GM12878 (cell line): ENCODE data around the gene NIPAL3. TPM values are rescaled to one million over a fixed set of nuclear protein-coding genes. Genes with fewer than 3 reads are reported as not detected.

Source experiments
- ATAC-seq: fragments of 200-7000 bp; cut with Tn5 transposase; 3 replicates; pipeline ENCODE4 v1.9.1; 2020; ENCODE audit warnings: mild to moderate bottlenecking, moderate library complexity
- BruUV-seq: library from RNA; stranded (reverse); fragments of 400-500 nt; replicated peaks from 2 replicates; lab custom pipeline; 2021; lab: Mats Ljungman, UMichigan
- CTCF ChIA-PET: fragments of 300-600 bp; sonication (Branson Sonifier 250); formaldehyde crosslinking; extraction: SDS; loops from one replicate; lab custom pipeline; 2021; ENCODE audit warnings: inconsistent platforms; lab: Yijun Ruan, JAX
- POLR2A ChIA-PET: fragments of 350-600 bp; formaldehyde crosslinking; extraction: SDS; loops from one replicate; lab custom pipeline; 2021; ENCODE audit warnings: inconsistent platforms; lab: Charles Lee
- RAD21 ChIA-PET: fragments of 300-600 bp; sonication (Branson Sonifier 250); formaldehyde crosslinking; loops from one replicate; lab custom pipeline; 2023; ENCODE audit warnings: antibody characterized with exemption; ENCODE audit not compliant: unreplicated experiment; lab: Charles Lee
- SMC1A ChIA-PET: fragments of 300-600 bp; sonication (Branson Sonifier 250); formaldehyde crosslinking; loops from one replicate; lab custom pipeline; 2023; ENCODE audit not compliant: unreplicated experiment, uncharacterized antibody; lab: Charles Lee
- DNase-seq: peaks from one replicate; pipeline ENCODE4 v3.0.0-alpha.2; 2011; ENCODE audit warnings: low read depth, low spot score
- FAIRE-seq: peaks from 3 replicates; lab custom pipeline; 2011; peaks lifted over from hg19 to GRCh38; lab: Jason Lieb, UNC
- H2AFZ ChIP-seq: 2 replicates; pipeline ENCODE4 v1.6.0; 2011; ENCODE audit warnings: low read depth, low read length, control low read depth; ENCODE audit not compliant: control insufficient read depth
- H3K27ac ChIP-seq: 2 replicates; pipeline ENCODE4 v1.5.1; 2011; ENCODE audit warnings: control low read depth; ENCODE audit not compliant: control insufficient read depth, insufficient read depth
- H3K27me3 ChIP-seq, 2 experiments: replicated peaks in 1 of 2; 2 replicates each; pipeline versions ENCODE4 v1.6.0 to v1.6.1; 2011; ENCODE audit warnings: low read length in 1 of 2; ENCODE audit not compliant: control insufficient read depth in 2 of 2, insufficient read depth in 2 of 2
- H3K36me3 ChIP-seq, 2 experiments: 2 replicates each; pipeline ENCODE4 v1.5.1; 2011; ENCODE audit warnings: low read length in 1 of 2; ENCODE audit not compliant: control insufficient read depth in 2 of 2, insufficient read depth in 2 of 2
- H3K4me1 ChIP-seq: 2 replicates; pipeline ENCODE4 v1.6.1; 2011; ENCODE audit warnings: mild to moderate bottlenecking, low read length, moderate library complexity, mixed read lengths; ENCODE audit not compliant: control insufficient read depth, insufficient read depth
- H3K4me2 ChIP-seq: 2 replicates; pipeline ENCODE4 v1.6.0; 2011; ENCODE audit warnings: control low read depth; ENCODE audit not compliant: control insufficient read depth, insufficient read depth
- H3K4me3 ChIP-seq: fragments of 200-600 bp; sonication (generic); 2 replicates; pipeline ENCODE4 v1.5.1; 2016
- H3K79me2 ChIP-seq: 2 replicates; pipeline ENCODE4 v1.6.0; 2011; ENCODE audit warnings: low read length; ENCODE audit not compliant: control insufficient read depth, insufficient read depth
- H3K9ac ChIP-seq: 2 replicates; pipeline ENCODE4 v1.8.0; 2011; ENCODE audit warnings: low read length, control low read depth, mixed read lengths; ENCODE audit not compliant: control insufficient read depth, insufficient read depth
- H3K9me3 ChIP-seq: replicated peaks from 3 replicates; pipeline ENCODE4 v1.5.1; 2011; ENCODE audit warnings: mild to moderate bottlenecking, low read length; ENCODE audit not compliant: control insufficient read depth, insufficient read depth
- H4K20me1 ChIP-seq: 2 replicates; pipeline ENCODE4 v1.6.0; 2011; ENCODE audit not compliant: control insufficient read depth, insufficient read depth
- HCFC1 ChIP-seq: fragments of 150-350 bp; IDR thresholded peaks from 2 replicates; pipeline ENCODE4 v1.6.1; 2014; ENCODE audit warnings: low read length
- HDGF ChIP-seq: fragments of 450-650 bp; IDR thresholded peaks from 2 replicates; pipeline ENCODE4 v1.6.1; 2016; ENCODE audit warnings: antibody characterized with exemption
- MYB ChIP-seq: fragments of 150-350 bp; IDR thresholded peaks from 2 replicates; pipeline ENCODE4 v1.6.1; 2014; ENCODE audit warnings: mild to moderate bottlenecking, low read depth, low read length, borderline replicate concordance
- NFYA ChIP-seq: IDR thresholded peaks from 2 replicates; pipeline ENCODE4 v1.6.1; 2011; ENCODE audit warnings: low read depth, mild to moderate bottlenecking, low read length, improper control_type of control experiment, borderline replicate concordance
- PML ChIP-seq: IDR thresholded peaks from 2 replicates; pipeline ENCODE4 v1.6.1; 2012; ENCODE audit warnings: low read length, inconsistent platforms
- STAT1 ChIP-seq: fragments of 450-650 bp; conservative IDR thresholded peaks from 2 replicates; pipeline ENCODE4 v1.6.1; 2014; ENCODE audit warnings: antibody characterized with exemption, mild to moderate bottlenecking
- STAT3 ChIP-seq: IDR thresholded peaks from 2 replicates; pipeline ENCODE4 v1.6.1; 2011; ENCODE audit warnings: low read depth, low read length, improper control_type of control experiment
- SUPT20H ChIP-seq: IDR thresholded peaks from 2 replicates; pipeline ENCODE4 v1.6.1; 2011; ENCODE audit warnings: low read depth, mild to moderate bottlenecking, low read length, moderate library complexity, borderline replicate concordance; ENCODE audit not compliant: control insufficient read depth
- WRNIP1 ChIP-seq: IDR thresholded peaks from 2 replicates; pipeline ENCODE4 v1.6.1; 2011; ENCODE audit warnings: low read depth, low read length, improper control_type of control experiment, borderline replicate concordance
- WGBS: methylation state at CpG from one replicate; pipeline ENCODE4 v1.1.6; 2016; ENCODE audit warnings: low lambda C conversion rate; ENCODE audit not compliant: insufficient replicate concordance, insufficient coverage; ENCODE audit errors: missing lambda C conversion rate; 5-methylcytosine and 5-hydroxymethylcytosine counted together
- in situ Hi-C: fragments of 300-500 bp; cut with MboI; formaldehyde crosslinking; loops from 9 replicates; pipeline ENCODE4 v1.14.3; 2018; ENCODE audit warnings: mixed read lengths
- intact Hi-C: fragments of 100-400 bp; cut with micrococcal nuclease; formaldehyde crosslinking; loops from one replicate; pipeline ENCODE4 v1.14.2; 2022; ENCODE audit not compliant: unreplicated experiment
- polyA plus RNA-seq, 11 experiments: library from polyadenylated mRNA; depleted of rRNA in 4 of 11; unstranded in 6 of 11; stranded (reverse) in 5 of 11; fragments of >200 nt; fragmentation: Nextera tagmentation in 4 of 11; fragmentation: Illumina TruSeq in 1 of 11; extraction: Ambion mirVana in 4 of 11; extraction: Trizol in 1 of 11; gene quantifications; 1 replicate in 1 of 11; 2 replicates in 10 of 11; pipeline versions ENCODE4 v1.2.1 to v1.2.3, GENCODE V29; 2011 to 2016; ENCODE audit warnings: inconsistent platforms in 2 of 11, missing spikeins in 2 of 11, low read depth in 1 of 11
- total RNA-seq, 4 experiments: library from RNA; depleted of rRNA in 3 of 4; stranded (reverse); fragments of >200 nt in 3 of 4; fragmentation: Illumina TruSeq in 1 of 4; extraction: Trizol in 1 of 4; gene quantifications; 2 replicates each; pipeline versions ENCODE4 v1.2.1 to v1.2.3, GENCODE V29; 2013 to 2021
- TF ChIP-seq, protein P1 (sequence below), 3 experiments: IDR thresholded peaks in 2 of 3; conservative IDR thresholded peaks in 1 of 3; 2 replicates each; pipeline ENCODE4 v1.5.1; 2011; ENCODE audit warnings: low read depth in 3 of 3, low read length in 3 of 3, mild to moderate bottlenecking in 3 of 3, control low read depth in 2 of 3, moderate library complexity in 2 of 3, inconsistent platforms in 1 of 3, mixed read lengths in 1 of 3; ENCODE audit not compliant: control insufficient read depth in 2 of 3, insufficient read depth in 1 of 3; ENCODE audit errors: extremely low read depth in 1 of 3
- TF ChIP-seq, protein P2 (sequence below): fragments of 450-650 bp; IDR thresholded peaks from 2 replicates; pipeline ENCODE4 v1.6.1; 2014; ENCODE audit warnings: mild to moderate bottlenecking
- TF ChIP-seq, protein P3 (sequence below): fragments of 450-650 bp; formaldehyde crosslinking; IDR thresholded peaks from 2 replicates; pipeline ENCODE4 v1.5.0; 2022; ENCODE audit warnings: mild to moderate bottlenecking, missing genetic modification characterization

The NIPAL3 gene
- total and polyA plus RNA-seq, 10 of the 15 experiments (the other 5 are each of a cell fraction or from before 2014, with no cell fraction given), result 2.1 to 9.4 (median 4.2) TPM

DNA sequence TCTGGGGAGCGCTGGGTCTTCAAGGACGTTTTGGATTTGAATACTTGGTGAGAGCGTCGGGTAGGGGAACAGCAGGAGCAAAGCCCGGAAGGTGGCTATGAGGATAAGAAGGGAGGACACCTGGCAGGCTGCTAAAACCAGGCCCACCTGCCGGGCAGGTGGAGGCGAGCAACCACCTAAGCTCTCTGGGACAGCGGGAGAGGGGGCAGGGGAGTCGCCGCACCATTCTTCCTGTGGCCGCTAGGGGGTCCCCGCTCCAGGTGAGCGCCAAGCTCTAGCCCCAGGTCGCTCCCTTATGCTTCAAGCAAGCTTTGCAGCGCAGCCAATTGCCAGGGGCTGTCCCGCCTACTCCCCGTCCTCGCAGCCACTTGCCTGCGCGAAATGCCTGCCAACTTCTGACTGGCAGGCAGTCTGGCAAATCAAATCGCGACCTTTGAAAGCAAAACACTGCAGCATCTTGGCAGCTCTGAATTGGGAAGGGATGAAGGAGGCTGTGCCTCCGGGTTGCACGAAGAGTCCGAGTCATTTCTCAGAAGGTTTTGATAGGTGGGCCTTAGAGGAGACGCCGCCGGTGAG, at the start of gene NIPAL3 (continued):
- TF ChIP-seq, protein P1, sequence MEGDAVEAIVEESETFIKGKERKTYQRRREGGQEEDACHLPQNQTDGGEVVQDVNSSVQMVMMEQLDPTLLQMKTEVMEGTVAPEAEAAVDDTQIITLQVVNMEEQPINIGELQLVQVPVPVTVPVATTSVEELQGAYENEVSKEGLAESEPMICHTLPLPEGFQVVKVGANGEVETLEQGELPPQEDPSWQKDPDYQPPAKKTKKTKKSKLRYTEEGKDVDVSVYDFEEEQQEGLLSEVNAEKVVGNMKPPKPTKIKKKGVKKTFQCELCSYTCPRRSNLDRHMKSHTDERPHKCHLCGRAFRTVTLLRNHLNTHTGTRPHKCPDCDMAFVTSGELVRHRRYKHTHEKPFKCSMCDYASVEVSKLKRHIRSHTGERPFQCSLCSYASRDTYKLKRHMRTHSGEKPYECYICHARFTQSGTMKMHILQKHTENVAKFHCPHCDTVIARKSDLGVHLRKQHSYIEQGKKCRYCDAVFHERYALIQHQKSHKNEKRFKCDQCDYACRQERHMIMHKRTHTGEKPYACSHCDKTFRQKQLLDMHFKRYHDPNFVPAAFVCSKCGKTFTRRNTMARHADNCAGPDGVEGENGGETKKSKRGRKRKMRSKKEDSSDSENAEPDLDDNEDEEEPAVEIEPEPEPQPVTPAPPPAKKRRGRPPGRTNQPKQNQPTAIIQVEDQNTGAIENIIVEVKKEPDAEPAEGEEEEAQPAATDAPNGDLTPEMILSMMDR (IDR thresholded peaks at IDR 0.05 in 2 of 3, conservative IDR thresholded peaks at IDR 0.05 in 1 of 3; ENCODE audit: control insufficient read depth in 2 of 3, extremely low read depth in 1 of 3, insufficient read depth in 1 of 3, low read depth in 3 of 3, low read length in 3 of 3), result peak; percentile 91 to 95 (median 94)
- TF ChIP-seq WRNIP1, result no peak
- no peak for TF ChIP-seq STAT3
- no peak for TF ChIP-seq MYB
- TF ChIP-seq SUPT20H, result no peak
- TF ChIP-seq, protein P2, sequence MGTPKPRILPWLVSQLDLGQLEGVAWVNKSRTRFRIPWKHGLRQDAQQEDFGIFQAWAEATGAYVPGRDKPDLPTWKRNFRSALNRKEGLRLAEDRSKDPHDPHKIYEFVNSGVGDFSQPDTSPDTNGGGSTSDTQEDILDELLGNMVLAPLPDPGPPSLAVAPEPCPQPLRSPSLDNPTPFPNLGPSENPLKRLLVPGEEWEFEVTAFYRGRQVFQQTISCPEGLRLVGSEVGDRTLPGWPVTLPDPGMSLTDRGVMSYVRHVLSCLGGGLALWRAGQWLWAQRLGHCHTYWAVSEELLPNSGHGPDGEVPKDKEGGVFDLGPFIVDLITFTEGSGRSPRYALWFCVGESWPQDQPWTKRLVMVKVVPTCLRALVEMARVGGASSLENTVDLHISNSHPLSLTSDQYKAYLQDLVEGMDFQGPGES, result peak; percentile 92
- TF ChIP-seq, all 136 proteins: peak for 46

DNA sequence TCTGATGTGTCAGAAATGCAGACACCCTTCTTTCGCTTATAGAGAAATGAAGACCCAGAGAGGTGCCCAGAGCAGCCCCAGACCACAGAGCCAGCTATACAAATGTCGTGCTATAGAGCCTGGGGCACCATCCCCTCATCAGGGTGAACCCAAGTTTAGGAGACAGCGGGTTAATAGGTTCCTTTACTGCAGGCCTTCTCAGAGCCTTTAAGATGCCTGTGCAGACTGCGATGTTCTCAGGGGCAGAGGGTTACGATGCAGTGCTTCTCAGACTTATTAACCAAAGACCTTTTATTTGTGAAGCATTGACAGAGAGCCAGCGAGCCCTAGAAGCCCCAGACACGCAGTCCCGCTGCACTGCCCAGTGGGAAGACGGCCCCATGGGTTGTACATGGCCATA, 48.9 kb upstream of the NIPAL3 start:
- Histone ChIP-seq H3K4me1 (peaks cover 11% of the 10 kb centered on the region; the same call in 1 of the 2 replicates), H3K36me3 (no peaks in the 10 kb centered on the region), H3K4me3 (no peak overlapping the region), H3K27me3 (no peaks in the 10 kb centered on the region; a peak in 1 of 4 replicates), H3K27ac (no peak overlapping the region), H3K79me2 (no peaks in the 10 kb centered on the region), H3K9ac (no peak overlapping the region), H4K20me1 (no peaks in the 10 kb centered on the region), H3K4me2 (no peak overlapping the region), H3K9me3 (no peaks in the 10 kb centered on the region), H2AFZ (no peak overlapping the region)
- FAIRE-seq (no peak), DNase-seq (no peak), ATAC-seq (no peak)
- WGBS, result 89% methylated on average over 9 of the region's 9 CpGs
- no TSS peak for BruUV-seq
- POLR2A ChIA-PET, result no interaction called here
- RAD21 ChIA-PET, result no interaction called here
- in situ Hi-C loops, result no loop called here
- SMC1A ChIA-PET, result interaction anchor here (0.7 to 1.3 kb wide), 3 partner anchors 9 to 27 kb away, joined by 3 to 4 read pairs (median 3); no protein-coding TSS in a partner anchor
- CTCF ChIA-PET, result interaction anchor here (1.0 to 1.4 kb wide), 2 partner anchors 18 to 24 kb away, joined by 4 read pairs; no protein-coding TSS in a partner anchor
- intact Hi-C loops, result no loop called here
- TF ChIP-seq HDGF (no peak), NFYA (no peak), HCFC1 (no peak), STAT1 (no peak), PML (no peak)
- TF ChIP-seq, protein P3, sequence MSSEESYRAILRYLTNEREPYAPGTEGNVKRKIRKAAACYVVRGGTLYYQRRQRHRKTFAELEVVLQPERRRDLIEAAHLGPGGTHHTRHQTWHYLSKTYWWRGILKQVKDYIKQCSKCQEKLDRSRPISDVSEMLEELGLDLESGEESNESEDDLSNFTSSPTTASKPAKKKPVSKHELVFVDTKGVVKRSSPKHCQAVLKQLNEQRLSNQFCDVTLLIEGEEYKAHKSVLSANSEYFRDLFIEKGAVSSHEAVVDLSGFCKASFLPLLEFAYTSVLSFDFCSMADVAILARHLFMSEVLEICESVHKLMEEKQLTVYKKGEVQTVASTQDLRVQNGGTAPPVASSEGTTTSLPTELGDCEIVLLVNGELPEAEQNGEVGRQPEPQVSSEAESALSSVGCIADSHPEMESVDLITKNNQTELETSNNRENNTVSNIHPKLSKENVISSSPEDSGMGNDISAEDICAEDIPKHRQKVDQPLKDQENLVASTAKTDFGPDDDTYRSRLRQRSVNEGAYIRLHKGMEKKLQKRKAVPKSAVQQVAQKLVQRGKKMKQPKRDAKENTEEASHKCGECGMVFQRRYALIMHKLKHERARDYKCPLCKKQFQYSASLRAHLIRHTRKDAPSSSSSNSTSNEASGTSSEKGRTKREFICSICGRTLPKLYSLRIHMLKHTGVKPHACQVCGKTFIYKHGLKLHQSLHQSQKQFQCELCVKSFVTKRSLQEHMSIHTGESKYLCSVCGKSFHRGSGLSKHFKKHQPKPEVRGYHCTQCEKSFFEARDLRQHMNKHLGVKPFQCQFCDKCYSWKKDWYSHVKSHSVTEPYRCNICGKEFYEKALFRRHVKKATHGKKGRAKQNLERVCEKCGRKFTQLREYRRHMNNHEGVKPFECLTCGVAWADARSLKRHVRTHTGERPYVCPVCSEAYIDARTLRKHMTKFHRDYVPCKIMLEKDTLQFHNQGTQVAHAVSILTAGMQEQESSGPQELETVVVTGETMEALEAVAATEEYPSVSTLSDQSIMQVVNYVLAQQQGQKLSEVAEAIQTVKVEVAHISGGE (CRISPR knock-in tag), result no peak
- TF ChIP-seq, protein P1 (IDR thresholded peaks at IDR 0.05 in 2 of 3, conservative IDR thresholded peaks at IDR 0.05 in 1 of 3; ENCODE audit: control insufficient read depth in 2 of 3, extremely low read depth in 1 of 3, insufficient read depth in 1 of 3, low read depth in 3 of 3, low read length in 3 of 3), result no peak
